HG02678 (cell line): ENCODE results near the gene ITGA5.

Experiments used
- ATAC-seq: cut with Tn5 transposase; IDR thresholded peaks from one replicate; pipeline ENCODE4 v1.9.1; 2021; ENCODE audit warnings: mild to moderate bottlenecking, moderate library complexity; ENCODE audit not compliant: unreplicated experiment

Gene ITGA5

DNA sequence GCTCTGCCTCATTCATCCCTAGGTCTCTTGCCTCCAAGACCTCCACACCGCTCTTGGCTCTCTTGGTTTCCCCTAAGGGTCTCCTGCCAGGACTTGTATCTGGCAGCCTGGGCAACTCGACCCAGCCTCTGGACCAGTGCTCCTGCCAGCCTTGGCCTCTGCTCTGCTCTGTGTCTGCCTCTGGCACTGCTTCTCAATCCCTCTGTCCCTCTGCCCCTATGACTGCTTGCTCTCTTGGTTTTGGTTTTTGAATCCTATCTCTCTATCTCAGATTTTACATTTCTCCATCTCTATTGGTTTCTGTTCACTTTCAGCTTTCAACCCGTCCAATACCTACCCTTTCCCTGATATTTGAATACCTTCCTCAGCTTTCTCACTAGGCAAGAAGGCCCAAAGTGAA lies 6.3 kb downstream of the ITGA5 start:
- ATAC-seq = no peak

GRCh38 chr12:54412348-54412747 lies 6.7 kb downstream of the ITGA5 start:
- ATAC-seq = no peak

DNA sequence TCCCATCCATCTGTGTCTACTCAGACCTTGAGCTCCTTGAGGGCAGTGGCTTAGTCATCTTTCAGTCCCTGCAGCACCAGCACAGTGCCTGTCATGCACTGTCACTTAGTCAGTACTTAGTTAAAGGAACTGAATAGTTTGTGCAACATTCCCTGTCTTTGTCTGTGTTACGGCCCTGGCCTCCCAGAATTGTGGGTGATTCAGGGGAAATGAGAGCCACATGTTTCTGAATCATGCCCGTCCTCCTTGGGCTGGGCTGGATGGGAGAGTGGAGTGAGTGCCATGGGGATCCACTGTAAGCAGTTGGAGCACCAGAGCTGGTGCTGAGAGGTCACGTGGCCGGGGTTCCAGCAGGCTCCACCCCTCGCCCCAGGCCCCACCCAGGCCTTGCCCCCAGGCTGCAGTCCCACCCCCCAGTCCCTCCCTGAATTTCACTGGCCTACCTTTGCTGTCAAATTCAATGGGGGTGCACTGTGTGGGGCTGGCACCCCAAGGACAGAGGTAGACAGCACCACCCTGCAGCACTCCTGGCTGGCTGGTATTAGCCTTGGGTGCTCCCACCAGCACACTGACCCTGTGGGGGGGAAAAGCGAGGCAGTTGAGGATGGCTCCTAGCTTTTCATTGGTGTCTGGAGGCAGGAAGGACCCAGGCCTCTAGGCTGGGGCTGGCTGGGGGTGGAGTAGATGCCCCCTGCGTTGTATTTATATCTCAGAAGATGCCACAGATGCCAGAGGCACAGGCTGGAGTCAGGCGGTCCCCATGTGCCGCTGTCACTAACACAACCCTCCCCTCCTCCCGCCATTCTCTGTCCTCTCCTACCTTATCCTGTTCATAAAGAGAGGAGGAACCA lies 7.5 kb downstream of the ITGA5 start:
- ATAC-seq = no peak

GRCh38 chr12:54409267-54409666 lies 9.8 kb downstream of the ITGA5 start:
- ATAC-seq = no peak

DNA sequence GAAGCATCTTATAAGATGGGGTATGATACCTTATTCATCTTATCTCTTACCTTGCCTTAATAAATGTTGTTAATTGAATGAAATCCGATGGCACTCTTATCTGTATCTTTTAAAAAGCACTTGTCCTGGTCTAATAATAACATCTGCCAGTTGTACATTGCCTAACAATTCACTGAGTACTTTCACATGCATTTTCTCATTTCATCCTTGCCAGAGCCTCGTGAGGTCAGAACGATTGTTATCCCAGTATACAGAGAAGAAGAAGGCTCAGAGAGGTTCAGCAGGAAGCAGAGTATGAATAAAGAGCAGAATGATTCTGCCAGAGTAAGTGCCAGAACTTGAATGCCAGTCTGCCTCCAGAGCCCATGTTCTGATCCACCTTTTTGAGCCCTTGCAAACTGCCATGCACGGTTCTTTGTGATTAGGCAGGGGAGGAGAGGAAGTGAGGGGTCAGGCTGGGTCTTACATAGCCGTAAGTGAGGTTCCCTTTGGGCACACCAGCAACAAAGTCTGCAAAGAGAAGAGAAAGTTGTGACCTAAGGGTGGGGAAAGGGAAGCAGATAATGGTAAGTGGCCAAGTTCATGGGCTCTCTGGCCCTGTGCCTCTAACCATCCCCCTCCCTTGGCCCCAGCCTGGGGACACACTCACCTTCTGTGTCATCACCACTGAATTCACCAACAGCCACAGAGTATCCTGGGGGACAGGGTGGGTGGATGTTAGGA lies 11.7 kb downstream of the ITGA5 start:
- no peak for ATAC-seq

- no peak for ATAC-seq
Observed at GRCh38 chr12:54405573-54405972, 13.5 kb downstream of the ITGA5 start.

DNA sequence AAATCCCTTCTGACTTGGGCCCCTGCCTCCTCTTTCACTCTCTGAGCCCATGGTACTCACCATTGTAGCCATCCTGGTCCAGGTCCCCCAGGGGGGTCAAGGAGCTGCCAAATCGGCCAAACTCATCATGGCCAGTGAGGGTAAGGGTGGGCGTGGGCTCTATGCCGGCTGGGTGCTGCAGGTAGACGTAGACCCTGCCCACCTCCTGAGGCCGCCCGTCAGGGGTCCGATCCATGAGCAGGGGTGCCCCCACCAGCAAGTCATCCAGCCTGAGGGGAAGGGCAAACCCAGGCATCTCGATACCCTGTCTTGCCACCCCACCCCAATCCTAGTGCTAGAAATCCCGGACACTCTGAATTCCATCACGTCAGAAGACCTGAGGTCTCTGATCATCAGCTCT lies 14.0 kb downstream of the ITGA5 start:
- ATAC-seq = no peak

GRCh38 chr12:54404061-54405004 lies 14.7 kb downstream of the ITGA5 start:
- no peak for ATAC-seq

DNA sequence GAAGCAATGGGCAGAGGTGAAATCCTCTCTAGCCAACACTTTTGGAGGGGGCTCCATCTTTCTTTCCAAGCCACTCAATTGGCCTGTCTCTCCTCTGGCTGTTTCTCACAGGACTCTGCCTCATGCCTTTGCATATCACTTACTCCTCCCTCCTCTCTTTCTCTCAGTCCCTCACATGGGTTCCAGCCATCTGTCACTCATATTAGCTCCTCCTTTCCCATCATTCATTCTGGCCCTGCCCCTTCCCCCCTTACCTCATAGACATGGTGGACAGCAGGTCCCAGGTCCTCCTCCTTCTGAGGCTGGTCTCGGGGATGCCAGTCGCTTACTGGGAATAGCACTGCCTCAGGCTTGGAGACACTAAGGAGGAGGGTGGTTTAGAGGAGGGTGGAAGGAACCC lies 17.9 kb downstream of the ITGA5 start:
- ATAC-seq = no peak

DNA sequence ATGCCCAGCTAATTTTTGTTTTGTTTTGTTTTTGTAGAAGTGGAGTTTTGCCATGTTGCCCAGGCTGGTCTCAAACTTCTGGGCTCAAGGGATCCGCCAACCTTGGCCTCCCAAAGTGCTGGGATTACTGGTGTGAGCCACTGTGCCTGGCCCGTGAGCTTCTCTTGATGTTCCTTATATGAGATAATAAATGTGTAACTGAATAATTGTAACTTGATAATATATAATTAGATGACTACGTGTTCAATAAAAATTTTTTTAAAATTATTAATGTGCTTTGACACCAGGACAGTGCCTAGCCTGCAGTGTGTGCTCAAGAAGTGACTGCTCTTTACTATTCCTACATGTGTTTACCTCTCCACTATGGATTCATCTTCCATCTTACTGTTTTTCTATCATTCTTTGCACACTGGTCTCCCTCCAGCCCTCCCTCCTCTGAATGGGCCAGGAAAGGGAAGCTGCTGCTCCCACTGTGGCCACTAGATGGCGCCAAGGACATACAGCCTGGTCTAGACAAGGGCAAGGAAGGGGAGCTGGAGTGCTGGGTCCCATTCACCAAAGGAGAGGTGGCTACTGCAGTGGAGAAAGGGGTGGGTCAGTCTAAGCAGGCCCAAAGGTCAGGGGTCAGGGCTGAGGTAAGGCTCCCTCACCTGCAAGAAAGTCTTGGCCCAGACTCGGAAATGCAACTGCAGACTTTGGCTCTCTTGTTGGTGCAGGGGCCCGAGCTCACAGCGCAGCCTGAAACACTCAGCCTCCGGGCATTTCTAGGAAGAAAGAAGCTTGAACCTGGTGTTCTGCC lies 19.9 kb downstream of the ITGA5 start:
- peak; percentile 79 for ATAC-seq

DNA sequence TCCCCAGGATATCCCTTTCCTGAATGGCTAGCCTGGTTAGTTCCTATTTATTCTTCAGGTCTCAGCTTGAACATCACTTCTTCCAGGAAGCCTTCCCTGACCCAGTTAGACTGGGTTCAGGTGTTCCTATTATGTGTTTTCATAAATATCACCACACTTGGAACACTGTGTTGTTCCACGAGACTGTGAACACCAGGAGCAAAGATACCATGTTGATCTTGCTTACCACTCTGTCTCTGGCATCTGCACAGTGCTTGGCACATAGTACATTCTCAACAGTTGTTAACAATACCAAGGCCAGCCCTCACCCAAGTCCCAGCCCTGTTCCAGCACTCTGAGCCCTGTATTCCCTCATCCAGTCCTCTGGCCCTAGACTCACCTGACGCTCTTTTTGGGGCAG lies 20.8 kb downstream of the ITGA5 start:
- ATAC-seq = no peak

DNA sequence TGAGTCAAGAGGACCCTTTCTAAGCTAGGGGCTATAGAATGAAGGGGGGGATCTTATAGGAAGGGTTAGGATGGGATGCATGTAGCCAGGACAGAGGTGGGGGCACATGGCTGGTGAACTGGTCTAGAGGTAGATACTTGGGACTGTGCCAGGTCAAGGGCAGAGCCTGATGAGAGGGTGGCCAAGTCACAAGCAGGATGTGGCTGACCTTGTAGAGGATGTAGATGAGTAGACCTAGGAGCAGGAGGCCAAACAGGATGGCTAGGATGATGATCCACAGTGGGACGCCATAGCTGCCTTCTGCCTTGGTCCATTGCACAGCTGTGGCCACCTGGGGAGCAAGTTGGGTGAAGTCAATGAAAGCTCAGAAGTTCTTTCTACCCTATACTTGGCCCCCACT lies 21.9 kb downstream of the ITGA5 start:
- no peak for ATAC-seq

DNA sequence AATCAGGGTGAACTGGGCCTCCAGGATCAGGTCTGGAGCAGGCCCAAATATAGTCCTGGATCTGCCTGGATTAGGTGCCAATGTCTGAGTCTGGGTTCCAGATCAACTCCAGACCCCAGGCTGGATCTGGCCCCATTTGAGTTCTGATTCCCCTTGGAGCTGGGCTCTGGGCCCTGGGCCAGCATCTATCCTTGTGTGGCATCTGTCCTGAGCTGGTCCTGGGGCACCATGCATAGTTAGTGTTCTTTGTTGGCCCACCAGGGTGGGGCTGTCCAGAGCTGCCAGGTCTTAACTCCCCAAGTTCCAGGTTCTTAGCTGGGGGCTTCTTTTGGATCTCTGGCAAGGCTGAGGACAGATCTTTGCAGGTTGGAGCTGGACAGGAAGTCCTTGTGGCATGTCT lies 23.5 kb downstream of the ITGA5 start:
- no peak for ATAC-seq

DNA sequence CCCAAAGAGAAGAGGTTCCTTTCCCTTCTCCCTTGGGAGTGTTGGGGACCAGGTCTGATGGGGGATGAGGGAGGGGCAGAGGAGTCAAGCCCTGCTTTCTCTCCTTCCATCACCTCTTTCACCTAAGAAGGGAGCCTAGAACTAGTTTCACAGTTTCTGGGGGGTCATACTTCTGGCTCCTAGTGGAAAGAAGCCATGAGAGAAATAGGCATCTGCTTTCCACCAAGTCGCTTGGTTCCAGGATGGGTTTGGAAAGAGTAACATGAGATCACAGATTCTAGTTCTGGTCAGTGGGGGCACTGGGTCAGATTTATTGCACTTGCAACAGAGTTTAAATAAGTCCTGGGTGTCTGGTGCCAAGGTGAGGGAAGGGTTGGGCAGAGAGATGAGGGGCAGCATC lies 24.1 kb downstream of the ITGA5 start:
- no peak for ATAC-seq

DNA sequence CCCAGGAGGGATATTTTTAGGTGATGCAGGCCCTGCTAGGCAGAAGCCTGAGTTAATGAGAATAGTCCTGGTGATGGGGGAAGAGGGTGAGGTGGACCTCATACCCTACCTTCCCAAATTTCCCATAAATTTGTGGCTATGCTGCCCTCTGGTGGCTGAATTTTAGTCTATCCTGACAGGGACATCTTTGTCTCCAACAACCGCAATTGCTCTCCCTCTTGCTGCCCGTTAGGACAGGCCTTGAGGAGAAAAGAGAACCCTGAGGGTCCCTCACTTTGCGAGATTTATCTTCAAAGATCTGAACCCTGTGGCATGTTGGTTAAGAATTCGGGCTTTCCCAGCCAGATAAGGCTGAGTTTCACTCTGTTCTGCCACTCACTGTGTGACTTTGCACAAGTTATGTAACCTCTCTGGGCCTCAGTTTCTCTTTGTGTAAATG lies 24.8 kb downstream of the ITGA5 start:
- ATAC-seq = no peak

DNA sequence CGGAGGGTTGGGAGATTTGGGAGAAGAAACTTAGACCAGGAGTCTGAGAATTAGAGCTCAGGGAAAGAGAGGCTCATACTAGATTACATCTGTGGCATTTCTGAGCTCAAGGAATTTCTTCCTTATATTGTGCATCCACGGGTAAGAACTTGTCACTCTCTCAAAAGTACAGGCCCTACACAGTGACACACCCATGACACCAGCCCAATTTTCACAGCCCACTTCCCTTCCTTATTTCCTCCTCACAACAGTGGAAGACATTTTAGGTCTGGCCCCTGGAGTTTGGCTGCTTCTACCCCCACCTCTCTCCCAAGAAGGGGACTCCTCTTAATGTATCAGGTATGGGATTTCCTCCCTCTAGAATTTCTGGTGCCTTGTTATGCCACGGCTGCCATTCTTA lies 25.3 kb downstream of the ITGA5 start:
- ATAC-seq = no peak

DNA sequence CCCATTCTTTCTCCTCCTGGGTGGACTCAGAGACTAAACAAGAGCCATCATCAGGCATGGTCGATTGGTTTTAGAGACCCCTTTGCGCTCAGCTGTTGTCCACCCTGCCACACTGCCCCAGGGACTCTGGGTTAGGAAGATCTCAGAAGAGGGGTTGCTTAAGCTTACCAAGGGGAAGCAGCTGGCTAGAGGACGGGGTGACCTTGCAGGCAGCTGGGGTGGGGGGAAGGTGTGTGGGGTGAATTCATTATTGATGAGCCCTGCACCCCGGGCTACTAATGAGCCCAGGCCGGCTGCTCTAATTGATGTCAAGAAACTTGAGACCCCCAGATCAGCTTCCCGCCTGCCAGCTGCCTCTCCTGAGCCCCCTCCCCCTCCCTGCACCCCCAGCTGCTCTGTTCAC lies 25.9 kb downstream of the ITGA5 start:
- no peak for ATAC-seq

DNA sequence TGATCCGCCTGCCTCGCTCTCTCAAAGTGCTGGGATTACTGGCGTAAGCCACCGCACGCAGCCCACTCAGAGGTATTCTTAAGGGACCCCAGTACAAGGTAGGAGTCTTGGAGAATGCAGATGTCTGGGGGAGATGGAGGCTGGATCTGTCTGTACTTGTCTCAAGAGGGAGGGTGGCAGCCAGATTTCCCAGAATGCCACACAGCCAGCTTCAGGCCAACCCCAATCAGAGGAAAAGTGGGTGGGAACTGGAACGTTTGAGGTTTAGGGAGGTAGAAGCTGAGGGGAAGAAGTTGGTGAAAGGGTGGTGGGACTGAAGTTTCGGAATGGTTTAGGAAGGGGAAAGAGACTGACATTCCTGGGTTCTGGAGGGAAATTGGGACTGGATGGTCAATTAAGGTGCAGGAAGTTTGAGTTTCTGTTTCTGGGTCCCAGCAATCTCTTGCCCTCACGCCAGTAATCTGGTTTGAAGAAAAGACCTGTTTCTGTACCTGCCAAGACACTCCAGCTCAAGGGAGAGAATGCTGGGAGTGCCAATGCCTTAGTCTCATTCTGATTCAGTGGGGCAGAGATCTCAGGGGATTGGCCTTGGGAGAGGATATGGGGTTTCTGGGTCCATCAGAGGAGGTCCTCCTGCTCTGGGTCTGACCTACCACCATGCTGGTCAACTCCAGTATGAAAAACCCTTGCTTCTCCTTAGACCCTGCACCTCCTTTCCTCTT lies 26.4 kb downstream of the ITGA5 start:
- ATAC-seq = no peak

DNA sequence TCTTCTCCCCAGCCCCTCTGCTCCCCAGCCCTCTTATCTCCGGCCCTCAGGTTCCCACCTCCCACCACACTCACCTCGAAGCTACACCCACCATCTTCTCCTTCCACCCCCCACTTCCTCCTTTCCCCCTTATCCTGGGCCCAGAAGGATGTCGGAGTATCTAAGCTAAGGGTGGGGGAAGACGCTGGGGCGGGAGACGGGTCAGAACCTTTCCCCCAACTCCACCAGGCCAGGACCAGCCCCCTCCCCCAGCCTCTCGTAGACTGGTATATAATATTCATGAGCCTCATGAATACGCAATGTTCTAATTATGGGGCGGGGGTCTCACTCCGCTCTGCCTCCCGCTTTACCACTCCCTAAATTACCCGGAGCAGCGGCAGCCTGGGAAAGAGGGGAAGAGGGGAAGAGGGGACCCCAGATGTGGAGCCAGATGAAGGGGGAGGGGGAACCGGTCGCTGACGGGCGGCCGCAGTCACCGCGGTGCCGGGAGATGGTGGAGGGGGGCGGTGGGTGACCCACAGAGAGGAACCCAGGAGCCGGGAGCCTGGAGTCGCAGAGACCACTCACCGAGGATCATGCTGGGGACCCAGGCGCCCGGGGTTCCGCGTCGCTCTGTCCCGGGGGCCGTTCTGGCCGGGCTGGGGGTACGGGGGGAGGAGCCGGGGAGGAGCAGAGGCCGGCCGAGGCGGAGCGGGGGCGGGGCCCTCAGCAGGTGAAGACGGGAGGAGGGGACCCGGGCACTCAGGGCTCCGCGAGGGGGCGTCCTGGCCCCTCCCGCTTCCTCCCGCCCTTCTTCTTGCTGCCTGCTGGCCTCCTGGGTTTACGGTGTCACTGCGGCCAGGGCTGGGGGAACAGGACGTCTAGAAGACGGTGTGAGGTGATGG lies 28.2 kb downstream of the ITGA5 start:
- no peak for ATAC-seq
